ENCODE measurements around the gene ADIG.

The ADIG gene

DNA sequence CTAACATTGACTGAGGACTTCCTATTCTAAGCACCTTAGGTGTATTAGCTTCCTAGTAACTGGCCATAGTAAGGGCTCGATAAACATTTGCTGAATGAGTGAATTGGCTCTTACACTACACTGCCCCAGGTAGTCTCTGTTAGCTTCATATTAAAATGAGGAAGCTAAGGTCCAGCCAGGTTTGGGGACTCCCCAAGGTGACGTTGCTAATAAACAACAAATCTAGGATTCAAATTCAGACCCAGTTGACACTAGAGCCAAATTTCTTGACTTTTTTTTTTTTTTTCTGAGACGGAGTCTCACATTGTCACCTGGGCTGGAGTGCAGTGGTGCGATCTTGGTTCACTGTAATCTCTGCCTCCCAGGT lies 36.8 kb downstream of the ADIG start:
- H3K4me3 ChIP-seq (replicated peaks in 1 of 2; ENCODE audit: low read depth in 2 of 2, low read length in 2 of 2), result no peak overlapping the region
- TF ChIP-seq, protein P1, sequence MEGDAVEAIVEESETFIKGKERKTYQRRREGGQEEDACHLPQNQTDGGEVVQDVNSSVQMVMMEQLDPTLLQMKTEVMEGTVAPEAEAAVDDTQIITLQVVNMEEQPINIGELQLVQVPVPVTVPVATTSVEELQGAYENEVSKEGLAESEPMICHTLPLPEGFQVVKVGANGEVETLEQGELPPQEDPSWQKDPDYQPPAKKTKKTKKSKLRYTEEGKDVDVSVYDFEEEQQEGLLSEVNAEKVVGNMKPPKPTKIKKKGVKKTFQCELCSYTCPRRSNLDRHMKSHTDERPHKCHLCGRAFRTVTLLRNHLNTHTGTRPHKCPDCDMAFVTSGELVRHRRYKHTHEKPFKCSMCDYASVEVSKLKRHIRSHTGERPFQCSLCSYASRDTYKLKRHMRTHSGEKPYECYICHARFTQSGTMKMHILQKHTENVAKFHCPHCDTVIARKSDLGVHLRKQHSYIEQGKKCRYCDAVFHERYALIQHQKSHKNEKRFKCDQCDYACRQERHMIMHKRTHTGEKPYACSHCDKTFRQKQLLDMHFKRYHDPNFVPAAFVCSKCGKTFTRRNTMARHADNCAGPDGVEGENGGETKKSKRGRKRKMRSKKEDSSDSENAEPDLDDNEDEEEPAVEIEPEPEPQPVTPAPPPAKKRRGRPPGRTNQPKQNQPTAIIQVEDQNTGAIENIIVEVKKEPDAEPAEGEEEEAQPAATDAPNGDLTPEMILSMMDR (IDR thresholded peaks at IDR 0.05; ENCODE audit: low read depth, low read length), result no peak
- DNase-seq (ENCODE audit: low read depth in 2 of 2), result no peak

DNA sequence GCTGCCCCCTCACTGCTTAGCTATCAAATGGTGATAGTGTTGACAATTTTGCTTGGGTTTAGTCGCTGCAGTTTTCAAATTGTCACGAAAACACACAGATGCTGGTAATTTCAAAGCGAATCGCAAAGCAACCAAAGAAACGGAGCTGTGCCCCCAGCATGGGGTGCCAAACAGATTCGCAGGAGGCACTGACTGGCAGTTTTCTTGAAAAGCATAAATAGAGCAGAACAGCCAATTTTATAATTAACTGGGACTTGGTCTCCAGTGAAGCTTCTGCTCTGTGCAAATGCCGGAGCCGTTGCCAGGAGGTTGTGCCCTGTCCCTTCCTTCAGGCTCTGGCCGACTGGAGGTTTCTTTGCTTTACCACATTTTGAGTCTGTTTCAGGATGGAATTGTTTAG lies 39.4 kb downstream of the ADIG start:
- H3K4me3 ChIP-seq (replicated peaks in 1 of 2; ENCODE audit: low read depth in 2 of 2, low read length in 2 of 2), result no peak overlapping the region
- TF ChIP-seq, protein P1 (IDR thresholded peaks at IDR 0.05; ENCODE audit: low read depth, low read length), result no peak
- DNase-seq (ENCODE audit: low read depth in 2 of 2), result no peak

DNA sequence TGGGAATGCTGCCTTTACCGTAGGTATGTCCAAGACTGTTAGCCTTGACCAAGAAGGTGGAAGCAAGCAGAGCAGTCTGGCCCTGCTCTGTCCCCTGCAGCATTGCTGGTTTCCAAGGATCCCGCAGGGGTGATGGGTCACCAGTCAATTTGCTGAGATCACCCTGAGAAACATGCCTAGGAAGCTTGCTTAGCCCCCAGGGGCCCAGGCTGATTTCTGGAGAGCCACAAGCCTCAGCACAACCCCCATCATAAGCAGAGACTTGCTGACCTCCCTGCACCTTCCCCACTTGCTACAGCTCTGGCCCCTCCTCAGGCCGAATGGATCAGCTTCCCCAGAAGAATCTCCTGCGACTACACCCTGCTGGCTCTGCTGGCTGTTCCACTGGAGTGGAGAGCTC lies 42.1 kb downstream of the ADIG start:
- DNase-seq (ENCODE audit: low read depth in 2 of 2), result no peak
- TF ChIP-seq, protein P1 (IDR thresholded peaks at IDR 0.05; ENCODE audit: low read depth, low read length), result no peak
- H3K4me3 ChIP-seq (replicated peaks in 1 of 2; ENCODE audit: low read depth in 2 of 2, low read length in 2 of 2), result no peak overlapping the region

DNA sequence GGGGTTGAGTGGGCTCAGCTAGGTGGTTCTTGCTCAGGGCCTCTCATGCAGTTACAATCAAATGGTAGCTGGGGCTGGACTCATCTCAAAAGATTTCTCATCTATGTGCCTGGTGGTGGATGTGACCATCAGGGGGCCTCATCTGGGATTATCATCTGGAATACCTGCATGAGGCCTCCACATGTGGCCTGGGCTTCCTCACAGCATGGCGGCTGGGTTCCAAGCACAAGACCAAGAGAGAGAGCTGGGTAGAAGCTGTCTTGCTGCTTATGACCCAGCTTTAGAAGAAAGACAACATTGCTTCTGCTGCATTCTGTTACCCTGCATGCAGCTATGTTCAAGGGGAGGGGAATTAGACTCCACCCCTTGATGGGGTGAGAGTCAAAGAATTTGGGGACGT lies 43.1 kb downstream of the ADIG start:
- H3K4me3 ChIP-seq (replicated peaks in 1 of 2; ENCODE audit: low read depth in 2 of 2, low read length in 2 of 2), result no peak overlapping the region
- DNase-seq (ENCODE audit: low read depth in 2 of 2), result no peak
- TF ChIP-seq, protein P1 (IDR thresholded peaks at IDR 0.05; ENCODE audit: low read depth, low read length), result no peak

DNA sequence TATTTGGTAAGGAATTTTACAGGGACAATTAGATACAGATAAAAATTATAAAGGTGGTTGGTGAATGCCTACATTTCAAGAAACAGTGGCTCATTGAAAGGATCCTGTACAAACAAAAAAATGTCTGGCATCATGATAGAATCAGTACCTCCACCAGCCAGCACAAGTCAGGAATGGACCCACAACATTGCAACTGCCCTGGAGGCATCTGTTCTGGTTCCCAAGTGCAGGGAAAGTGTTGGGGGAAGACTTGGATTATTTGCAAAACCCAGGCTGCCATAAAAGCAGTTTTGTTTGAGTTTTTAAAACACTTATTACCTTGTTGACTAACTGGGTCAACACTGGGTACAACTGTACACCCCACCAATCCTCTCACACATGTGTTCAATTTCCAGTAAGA lies 44.9 kb downstream of the ADIG start:
- DNase-seq (ENCODE audit: low read depth in 2 of 2), result no peak
- TF ChIP-seq, protein P1 (IDR thresholded peaks at IDR 0.05; ENCODE audit: low read depth, low read length), result no peak
- no peak overlapping the region for H3K4me3 ChIP-seq (replicated peaks in 1 of 2; ENCODE audit: low read depth in 2 of 2, low read length in 2 of 2)

DNA sequence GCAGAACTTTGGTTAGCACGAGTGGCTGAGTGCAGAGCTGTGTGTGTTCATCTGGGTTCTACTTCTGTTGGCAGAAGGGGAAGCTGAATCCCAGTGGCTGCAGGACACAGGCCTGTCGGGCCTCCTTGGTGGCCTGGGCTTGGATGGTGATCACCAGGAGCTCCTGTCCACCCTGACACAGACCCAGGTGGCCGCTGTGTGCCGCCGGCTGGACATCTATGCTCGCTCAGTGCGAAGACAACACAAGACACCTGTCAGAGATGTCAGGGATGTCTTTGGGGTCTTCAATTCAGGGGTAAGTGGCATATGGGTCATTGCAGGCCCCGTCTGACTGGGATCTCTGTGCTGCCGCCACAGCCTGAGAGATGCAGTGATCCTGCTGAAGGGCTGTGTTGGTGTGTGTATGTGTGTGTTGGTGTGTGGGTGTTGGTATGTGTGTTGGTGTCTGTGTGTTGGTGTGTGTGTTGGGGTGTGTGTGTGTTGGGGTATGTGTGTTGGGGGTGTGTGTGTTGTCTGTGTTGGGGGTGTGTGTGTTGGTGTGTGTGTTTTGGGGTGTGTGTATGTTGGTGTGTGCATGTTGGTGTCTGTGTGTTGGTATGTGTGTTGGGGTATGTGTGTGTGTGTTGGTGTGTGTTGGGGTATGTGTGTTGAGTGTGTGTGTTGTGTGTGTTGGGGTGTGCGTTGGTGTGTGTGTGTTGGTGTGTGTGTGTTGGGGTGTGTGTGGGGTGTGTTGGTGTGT lies 46.1 kb downstream of the ADIG start:
- TF ChIP-seq, protein P1 (IDR thresholded peaks at IDR 0.05; ENCODE audit: low read depth, low read length), result no peak
- H3K4me3 ChIP-seq (replicated peaks in 1 of 2; ENCODE audit: low read depth in 2 of 2, low read length in 2 of 2), result no peak overlapping the region
- no peak for DNase-seq (ENCODE audit: low read depth in 2 of 2)

Data from cardiac fibroblast (primary cell).